Stimulated activated CD8-positive, alpha-beta memory T cell treated with anti-CD3 and anti-CD28 coated beads, Interleukin-4, amount 100 ng/mL, for 1 hour (primary cell): Measurements from ENCODE around the gene RPL7A.
"Not testable (repeated sequence)": the region's sequence is repeated elsewhere in the genome, so short reads cannot be mapped to it uniquely, and the experiment has no call there.

Source experiments
- DNase-seq, 2 donors: peaks; one replicate each; pipeline ENCODE4 v3.0.0-alpha.2; 2020; ENCODE audit warnings: low read depth in 2 of 2, low spot score in 1 of 2

Gene RPL7A

DNA sequence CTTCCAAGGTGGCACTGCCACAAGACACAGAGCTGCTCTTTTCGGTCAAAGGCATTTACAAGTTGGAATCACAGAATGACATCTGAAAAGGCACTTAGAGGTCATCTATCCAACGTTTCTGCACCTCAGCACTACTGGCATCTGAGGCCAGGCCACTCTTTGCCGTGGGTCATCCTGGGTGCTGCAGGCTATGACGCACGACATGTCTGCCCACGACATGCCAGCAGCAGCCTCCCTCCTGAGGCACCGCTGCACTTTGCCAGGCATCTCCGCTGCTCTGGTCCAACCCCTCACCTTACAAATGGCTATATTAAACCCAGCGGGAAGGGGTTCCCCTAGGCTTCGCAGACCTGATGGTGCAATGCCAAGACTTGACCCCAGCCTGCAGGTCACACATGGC, 19.8 kb downstream of the RPL7A start:
- DNase-seq = no peak

DNA sequence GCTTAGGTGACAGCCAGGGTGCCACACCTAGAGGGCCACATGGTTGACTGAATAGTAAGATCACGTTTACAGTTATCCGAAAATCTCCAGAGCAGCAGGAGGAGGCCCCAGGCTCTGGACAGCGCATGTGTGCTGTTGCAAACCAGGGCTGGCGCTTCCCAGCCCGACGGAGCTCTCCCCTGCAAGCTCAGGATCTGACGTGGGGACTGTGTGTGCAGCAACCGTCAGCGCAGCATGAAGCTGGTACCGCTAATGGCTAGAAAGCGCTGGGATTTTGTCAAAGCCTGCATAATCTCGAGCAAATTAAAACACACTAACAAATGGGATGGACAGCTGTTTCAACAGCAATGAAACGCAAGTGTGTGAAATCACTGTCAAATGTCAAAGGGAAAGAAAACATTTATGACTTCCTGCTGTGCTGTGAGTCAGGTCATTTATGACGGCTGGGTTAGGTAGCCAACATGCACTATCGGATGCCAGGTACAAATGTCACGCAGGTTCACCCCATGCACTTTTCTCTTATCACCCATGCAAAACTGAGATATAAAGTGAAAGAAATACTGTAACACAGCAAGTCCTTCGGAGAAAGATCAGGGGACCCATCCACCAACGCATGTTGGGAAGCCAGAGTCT, 20.3 kb downstream of the RPL7A start:
- DNase-seq = no peak

DNA sequence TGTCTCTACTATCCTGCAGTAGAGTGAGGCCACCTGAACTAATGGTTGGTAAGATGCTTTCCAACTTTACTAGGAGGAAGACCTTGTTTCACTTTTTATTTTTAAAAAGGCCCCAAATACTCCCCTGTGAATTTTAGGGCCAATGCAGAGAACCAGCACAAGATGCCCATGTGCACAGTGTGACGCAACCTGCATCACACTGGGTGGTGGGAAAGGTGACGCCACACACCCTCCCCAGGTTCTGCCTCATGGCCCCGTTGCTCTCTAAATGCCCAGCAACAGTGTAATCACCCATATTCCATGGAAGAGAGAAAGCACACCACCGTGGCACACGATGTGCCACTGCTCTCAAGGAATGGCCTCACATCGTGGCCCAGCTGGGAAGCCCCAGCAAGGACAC, 21.4 kb downstream of the RPL7A start:
- DNase-seq = no peak

DNA sequence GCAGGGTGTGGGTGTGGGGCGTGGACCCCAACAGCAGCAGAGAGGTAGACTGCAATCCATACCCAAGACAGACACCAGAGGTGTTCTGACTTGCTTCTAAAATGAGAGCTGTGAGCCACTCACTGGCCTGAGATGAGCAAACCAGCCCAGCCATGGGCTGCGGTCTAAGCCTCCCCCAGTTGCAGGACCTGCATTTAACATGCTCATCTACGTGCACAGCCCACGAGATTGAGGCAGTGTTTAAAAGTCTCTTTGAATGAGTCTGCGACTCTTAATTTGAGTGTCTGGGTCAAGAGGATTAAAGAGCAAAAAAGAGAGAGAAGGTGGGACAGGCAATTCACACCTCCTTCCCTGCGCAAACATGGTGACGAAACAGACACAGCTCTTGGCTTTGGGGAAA, 21.9 kb downstream of the RPL7A start:
- no peak for DNase-seq

DNA sequence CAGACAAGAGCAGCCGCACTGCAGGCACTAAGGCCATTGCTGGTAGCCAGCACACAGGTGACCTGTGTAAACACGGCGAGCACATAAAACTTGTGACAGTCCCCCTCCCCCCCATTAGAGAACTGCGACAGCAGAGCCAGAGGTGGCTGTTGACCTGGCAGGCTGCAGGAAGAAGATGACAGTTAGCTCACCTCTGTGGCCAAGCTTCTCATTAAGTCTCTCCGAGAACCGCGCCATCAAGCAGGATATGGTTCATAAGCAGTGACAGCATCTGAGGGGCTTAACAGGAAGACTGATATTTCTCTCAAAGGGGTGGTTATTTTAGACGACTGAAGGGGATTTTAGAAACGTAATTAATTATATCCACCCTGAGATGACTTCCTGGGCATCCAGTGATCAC, 22.7 kb downstream of the RPL7A start:
- DNase-seq = no peak

DNA sequence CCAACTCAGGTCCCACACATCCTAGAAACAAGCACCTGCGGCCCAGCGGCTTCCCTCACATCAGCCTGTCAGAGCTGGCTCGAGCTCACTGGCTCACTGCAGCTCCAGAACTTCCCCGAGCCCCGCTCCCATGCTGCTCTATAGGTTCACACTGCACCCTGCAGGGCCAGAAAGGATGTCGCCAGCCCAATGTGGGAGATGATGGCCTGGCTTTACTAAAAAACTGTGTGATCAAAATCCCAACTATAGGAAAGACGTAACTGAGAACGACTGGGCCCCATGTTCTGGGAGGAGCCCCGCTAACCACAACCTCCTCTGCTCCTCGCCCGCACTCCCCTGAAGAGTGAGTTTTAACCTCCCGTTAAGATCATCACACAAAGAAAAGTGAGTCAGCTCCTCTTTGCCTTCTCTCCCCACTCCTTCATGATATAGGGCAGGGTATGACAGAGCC, 23.3 kb downstream of the RPL7A start:
- DNase-seq = peak in 1 of 2 donors; percentile 33

DNA sequence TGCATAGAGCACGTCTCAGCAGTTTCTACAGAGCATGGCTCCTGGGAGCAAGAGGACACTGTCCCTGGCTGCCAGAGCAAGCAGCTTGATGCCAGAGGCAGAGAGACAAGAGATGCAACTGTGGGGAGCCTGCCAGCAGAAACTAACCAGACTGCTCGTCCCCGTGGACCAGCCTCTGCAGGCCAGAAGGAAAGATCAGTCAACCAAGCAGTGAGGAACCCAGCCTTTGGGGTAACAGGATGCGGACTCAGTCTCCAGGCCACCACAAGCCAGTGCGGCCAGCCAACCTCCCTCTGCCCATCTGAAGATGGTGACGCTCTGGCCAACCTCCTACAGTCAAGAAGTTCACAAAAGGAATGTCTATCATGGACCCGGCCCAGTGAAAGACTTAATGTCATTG, 24.1 kb downstream of the RPL7A start:
- no peak for DNase-seq

DNA sequence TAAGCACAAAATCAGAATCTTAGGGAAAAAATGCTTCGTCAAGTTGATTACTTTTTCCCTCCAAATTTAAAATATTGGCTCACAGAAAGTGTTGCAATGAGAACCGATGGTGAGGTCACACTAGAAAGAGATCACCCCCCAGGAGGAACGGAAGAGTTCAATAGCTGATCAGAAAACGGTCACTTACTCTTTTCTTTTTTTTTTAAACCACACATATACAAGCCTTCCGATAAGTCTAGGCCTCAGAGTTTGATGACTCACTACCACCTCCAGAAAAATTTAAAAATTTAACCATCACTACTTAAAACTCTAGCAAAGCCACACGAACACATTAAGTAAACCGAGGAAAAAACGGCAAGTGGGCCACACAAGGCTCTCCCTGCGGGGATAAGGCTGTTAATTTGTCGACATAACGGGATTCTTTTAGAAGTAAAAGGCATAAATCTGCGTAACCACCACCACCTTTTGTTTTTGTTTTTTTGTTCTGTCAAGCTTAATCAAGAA, 26.6 kb downstream of the RPL7A start:
- DNase-seq = no peak

DNA sequence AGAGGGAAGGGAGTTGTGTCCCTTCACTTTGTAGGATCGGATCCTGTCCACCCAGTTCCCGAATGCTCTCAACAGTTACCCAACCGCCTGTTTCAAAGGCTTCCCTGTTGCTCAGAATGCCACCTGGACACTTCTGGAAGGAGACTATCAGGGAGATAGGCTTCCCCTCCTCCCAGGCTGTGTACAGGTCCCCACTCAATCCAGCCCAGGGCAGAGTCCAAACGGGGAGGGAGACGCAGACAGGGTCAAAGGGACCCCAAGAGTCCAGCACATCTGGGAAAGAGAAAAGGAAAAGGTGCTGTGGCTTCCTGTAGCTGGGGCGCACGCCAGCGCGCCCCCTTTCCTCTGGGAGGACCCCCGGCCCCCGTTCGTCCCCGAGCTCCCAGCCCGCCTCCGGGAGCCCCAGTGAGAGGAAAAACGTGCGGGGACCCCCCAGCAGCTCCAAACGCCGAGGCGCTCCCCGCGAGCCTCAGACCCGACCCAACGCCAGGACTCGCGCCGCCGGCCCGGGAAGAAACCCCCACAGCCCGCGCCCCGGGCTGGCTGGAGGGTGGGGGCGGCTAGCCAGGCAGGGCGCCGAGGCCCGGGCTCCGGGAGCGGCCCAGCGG, 27.2 kb downstream of the RPL7A start:
- DNase-seq = no peak

DNA sequence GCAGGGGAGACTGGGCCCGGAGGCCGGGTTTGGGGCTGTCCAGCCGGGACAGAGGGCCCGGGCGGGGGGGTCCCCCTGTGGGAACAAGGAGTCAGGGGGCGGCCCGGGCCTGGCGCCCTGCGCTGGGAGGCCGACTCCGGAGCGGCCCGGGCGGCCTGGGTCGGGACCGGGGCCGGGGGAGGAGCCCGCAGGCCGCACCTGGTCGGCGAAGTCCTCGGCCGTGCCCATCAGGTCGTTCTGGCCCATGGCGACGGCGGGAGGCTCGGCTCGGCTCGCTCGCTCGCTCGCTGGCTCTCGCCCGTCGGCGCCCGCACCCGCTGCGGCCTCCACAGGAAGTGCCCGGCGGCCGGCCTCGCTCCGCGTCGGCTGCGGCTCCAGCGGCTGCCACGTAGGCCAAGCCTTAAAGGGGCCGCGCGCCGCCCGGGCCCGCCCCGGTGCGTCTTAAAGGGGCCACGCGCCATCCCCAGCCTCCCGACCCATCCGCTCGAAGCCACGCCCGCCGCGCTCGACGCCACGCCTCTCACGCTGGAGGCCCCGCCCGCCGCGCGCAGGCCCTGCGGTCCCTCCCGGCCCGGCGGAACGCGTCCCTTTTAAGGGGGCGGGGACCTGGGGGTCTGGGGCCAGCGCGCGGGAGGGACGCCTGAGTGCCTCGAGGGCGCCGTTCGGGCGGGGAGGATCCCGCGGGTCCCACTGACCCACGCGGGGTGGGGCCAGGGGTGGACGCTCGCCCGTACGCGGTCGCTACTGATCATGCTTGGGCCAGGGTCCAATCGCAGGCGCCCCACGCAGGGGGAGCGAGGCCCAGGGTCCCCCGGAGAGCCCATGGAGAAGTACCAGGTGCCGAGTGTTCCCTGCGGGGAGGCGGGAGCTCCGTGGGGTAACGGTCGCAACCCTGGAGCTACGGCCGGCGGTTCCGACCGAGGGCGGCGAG, 28.0 kb downstream of the RPL7A start, which contains the start of the genes STKLD1 and SURF4:
STKLD1 (plus strand) TSS at position 643 of the 931 bp plus-strand sequence; CDS start at position 751, 108 bp downstream.
SURF4 (minus strand) TSS at position 337 of the 931 bp plus-strand sequence; CDS start at position 246, 91 bp downstream.
- DNase-seq = peak; percentile 87

DNA sequence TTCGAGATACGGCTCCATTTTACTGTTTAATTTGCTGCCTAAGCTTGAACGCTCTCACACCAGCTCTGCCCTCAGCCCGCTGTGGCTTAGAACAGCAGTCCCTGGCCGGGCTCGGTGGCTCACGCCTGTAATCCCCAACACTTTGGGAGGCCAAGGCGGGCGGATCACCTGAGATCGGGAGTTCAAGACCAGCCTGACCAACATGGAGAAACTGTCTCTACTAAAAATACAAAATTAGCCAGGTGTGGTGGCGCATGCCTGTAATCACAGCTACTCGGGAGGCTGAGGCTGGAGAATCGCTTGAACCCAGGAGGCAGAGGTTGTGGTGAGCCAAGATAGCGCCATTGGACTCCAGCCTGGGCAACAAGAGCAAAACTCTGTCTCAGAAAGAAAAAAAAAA, 29.3 kb downstream of the RPL7A start:
- not testable (repeated sequence) for DNase-seq

DNA sequence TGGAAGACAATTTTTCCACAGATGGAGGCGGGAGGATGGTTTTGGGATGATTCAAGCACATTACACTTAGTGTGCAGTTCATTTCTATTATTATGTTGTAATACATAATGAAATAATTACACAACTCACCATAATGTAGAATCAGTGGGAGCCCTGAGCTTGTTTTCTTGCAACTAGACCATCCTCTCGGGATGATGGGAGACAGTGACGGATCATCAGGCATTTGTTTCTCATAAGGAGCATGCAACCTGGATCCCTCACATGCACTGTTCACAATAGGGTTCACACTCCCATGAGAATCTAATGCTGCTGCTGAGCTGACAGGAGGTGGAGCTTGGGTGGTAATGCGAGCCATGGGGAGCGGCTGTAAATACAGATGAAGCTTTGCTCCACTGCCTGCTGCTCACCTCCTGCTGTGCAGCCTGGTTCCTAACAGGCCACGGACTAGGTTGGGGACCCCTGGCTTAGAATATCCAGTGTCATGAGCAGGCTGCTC, 29.8 kb downstream of the RPL7A start:
- DNase-seq = no peak

DNA sequence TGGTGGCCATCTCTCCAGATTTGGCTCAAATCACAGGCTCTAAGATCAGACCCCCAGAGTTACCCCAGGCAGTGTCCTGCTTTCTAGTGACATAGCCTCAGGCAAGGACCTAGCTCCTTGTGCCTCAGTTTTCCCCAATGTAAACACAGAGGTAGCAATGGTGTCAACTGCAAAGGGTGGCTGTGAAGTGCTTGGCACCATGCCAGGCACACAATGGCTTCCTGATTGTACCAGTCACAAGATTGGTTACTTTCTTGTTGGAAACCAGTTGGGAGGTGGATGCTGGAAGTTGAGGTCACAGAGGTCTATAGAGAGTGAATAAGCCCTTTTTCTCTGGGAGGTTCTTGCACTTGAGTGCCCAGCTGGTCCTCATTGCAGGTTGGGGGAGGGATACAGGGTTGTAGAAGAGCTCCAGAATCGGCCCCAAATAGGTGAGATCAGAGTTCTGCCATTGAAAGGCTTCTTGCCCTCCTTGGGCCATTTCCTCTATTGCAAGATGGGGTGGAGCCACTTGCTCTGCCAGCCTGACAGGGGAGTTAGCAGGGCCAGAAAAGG, 30.5 kb downstream of the RPL7A start:
- DNase-seq = no peak

DNA sequence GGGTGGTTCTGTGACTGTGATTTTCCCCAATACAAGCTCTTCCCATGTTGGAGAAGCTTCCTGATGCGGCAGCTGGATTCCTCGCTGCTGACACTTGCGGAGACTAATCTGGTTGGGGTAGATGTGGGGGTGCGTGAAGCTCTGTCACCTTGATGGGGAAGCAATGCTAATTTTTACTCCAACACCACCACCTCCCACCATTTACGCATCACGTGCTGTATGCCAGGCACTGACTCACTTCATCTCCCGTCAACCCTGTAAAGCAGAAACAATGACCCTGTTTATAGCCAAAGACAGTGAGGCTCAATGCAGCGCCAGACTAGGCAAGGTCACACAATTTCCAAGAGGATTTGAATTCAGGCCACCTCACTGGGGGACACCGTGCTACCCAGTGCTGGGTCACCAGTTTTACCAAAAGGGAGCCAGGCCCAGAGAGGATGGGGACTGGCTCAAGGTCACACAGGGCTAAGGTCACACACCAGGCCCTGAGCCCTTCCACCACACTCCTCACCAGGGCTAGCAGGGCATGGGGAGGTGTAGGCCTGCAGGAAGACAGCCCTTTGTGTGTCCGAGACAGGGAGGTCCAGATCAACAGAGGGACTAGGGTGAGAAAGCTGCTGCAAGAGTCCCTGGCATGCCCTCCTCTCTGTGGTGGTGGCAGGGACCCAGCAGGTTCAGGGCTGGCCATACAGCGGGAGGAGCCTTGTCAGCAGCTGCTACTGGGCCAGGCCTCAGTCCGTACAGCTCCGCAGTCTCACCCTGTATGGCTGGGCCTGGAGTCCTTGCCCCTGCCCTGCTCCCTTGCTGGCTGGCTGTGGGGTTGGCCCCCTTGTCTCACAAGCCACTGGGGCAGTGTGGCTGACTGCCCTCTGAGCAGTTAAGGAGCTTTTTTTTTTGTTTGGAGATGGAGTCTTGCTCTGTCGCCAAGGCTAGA, 31.4 kb downstream of the RPL7A start:
- no peak for DNase-seq

DNA sequence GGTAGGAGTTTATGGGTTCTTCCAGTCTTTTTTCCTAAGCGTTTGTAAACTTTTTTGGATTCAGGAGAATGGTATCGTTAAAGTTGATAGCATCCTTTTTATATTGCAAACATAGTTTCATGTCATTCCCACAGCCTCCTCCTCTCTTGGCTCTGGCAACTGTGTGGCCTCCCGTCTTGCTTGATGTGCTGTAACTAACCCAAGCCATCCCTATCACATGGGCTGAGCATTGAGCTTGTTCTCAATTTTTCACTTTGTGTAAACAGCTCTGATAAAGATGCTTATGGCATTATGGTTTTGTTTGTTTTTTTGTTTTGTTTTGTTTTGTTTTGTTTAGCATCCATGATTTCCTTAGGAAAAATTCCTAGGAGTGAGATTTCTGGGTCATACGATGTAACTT, 32.7 kb downstream of the RPL7A start:
- no peak for DNase-seq

DNA sequence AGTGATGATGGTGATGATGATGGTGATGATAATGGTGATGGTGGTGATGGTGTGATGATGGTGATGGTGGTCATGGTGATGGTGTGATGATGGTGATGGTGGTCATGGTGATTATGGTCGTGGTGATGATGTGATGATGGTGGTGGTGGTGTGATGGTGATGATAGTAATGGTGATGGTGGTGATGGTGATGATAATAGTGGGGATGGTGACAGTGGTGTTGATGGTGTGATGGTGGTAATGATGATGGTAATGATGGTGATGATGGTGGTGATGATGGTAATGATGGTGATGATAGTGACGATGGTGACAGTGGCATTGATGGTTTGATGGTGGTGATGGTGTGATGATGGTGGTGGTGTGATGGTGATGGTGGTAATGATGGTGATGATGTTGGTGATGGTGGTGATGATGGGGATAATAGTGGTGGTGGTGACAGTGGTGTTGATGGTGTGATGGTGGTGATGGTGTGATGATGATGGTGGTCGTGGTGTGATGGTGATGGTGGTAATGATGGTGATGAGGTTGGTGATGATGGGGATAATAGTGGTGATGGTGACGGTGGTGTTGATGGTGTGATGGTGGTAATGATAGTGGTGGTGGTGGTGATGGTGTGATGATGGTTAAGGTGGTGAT, 34.6 kb downstream of the RPL7A start:
- no peak for DNase-seq

DNA sequence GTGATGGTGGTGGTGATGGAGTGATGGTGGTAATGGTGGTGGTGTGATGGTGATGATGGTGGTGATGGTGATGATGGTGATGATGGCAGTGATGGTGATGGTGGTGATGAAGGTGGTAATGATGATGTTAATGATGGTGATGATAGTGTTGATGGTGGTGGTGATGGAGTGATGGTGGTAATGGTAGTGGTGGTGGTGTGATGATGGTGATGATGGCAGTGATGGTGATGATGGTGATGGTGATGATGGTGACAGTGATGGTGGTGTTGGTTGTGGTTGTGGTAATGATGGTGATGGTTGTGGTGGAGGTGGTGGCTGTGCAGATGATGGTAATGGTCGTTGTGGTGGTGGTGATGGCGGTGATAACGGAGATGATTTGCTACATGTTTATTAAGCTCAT, 35.4 kb downstream of the RPL7A start:
- no peak for DNase-seq

DNA sequence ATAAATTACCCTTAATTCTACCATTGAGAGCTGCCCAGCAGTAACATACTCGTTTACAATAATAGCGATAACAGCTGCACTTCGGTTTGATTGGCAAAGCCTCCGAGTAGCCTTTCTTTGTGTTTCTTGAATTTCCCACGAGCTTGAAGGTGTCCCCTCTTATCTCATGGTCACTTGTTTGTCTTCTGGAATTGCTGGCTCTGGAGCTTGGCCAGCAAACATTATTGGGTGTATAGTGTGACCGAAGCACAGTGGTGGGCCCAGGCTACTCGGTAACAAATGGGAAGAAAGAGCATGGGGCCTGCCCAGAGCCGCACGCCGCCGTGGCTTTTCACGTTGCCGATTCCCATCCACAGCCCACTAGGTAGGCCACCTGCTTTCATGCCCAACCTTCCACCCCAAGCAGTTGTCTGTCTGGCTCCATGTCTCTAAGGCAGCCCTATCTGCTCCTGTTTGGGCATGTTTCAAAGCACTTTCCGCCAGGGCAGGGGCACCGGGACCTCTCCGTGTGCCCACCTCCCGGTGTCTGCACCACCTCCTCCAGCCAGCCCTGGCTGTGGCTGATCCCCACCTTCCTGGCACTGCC, 36.8 kb downstream of the RPL7A start:
- no peak for DNase-seq

DNA sequence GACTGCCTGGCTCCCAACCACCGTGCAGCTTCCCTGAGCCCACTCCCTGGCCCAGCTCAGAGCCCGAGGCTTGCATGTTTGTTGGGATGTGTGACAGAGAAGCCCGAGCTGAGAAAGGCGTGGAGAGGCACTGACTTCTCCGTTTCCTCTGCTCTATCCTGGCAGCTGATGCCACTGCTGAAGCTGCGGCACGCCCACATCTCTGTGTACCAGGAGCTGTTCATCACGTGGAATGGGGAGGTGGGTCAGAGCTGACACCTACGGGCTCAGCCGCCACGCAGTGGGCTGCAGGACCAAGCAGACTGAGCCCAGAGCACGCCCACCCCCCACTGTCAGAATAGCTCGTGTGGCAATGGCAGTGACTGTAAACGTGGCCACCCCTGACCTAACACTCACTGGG, 37.4 kb downstream of the RPL7A start:
- DNase-seq = no peak
